Activated CD8-positive, alpha-beta T cell treated with anti-CD3 and anti-CD28 coated beads for 36 hours (primary cell): ENCODE data around the gene ADD2. TPM values are rescaled to one million over a fixed set of nuclear protein-coding genes. Genes with fewer than 3 reads are reported as not detected.
A peak's percentile ranks its signal among the peaks of the same experiment; 100 is the strongest.

Experiments used
- ATAC-seq: fragments of 200-7000 bp; cut with Tn5 transposase; one replicate; pipeline ENCODE4 v1.10.0; 2021; ENCODE audit warnings: mild to moderate bottlenecking, moderate library complexity
- CTCF ChIA-PET: fragments of 350-600 bp; sonication (Branson Sonifier 250); formaldehyde crosslinking; loops from one replicate; lab custom pipeline; 2021; ENCODE audit warnings: antibody characterized with exemption; lab: Charles Lee
- POLR2A ChIA-PET: fragments of 350-600 bp; sonication (Branson Sonifier 250); formaldehyde crosslinking; loops from one replicate; lab custom pipeline; 2021; ENCODE audit warnings: antibody characterized with exemption; lab: Charles Lee
- DNase-seq: peaks from one replicate; pipeline ENCODE4 v3.0.0-alpha.2; 2020
- H3K27ac Mint-ChIP-seq: one replicate; pipeline ENCODE4 v1.8.0; 2021; ENCODE audit warnings: mild to moderate bottlenecking, mixed read lengths
- H3K27me3 Mint-ChIP-seq: one replicate; pipeline ENCODE4 v1.8.0; 2021; ENCODE audit warnings: mixed read lengths
- H3K36me3 Mint-ChIP-seq: one replicate; pipeline ENCODE4 v1.8.0; 2021; ENCODE audit warnings: low read depth, mixed read lengths
- H3K4me1 Mint-ChIP-seq: one replicate; pipeline ENCODE4 v1.8.0; 2021; ENCODE audit warnings: low read depth, mixed read lengths
- H3K4me3 Mint-ChIP-seq: one replicate; pipeline ENCODE4 v1.8.0; 2021; ENCODE audit warnings: mild to moderate bottlenecking, moderate library complexity, mixed read lengths
- H3K9me3 Mint-ChIP-seq: one replicate; pipeline ENCODE4 v1.8.0; 2021; ENCODE audit warnings: mixed read lengths
- intact Hi-C: fragments of 100-400 bp; cut with micrococcal nuclease; formaldehyde crosslinking; loops from one replicate; pipeline ENCODE4 v1.10.0; 2022
- total RNA-seq, 2 experiments: library from RNA; stranded (reverse); gene quantifications; one replicate each; pipeline ENCODE4 v1.2.3, GENCODE V29; 2021
- TF ChIP-seq, protein P1 (sequence below): fragments of 200-600 bp; IDR thresholded peaks from one replicate; pipeline ENCODE4 v1.8.0; 2022; ENCODE audit warnings: antibody characterized with exemption, mild to moderate bottlenecking

The ADD2 gene
- total RNA-seq, 2 experiments from 2014 or later, result 24.5 to 26.3 TPM

DNA sequence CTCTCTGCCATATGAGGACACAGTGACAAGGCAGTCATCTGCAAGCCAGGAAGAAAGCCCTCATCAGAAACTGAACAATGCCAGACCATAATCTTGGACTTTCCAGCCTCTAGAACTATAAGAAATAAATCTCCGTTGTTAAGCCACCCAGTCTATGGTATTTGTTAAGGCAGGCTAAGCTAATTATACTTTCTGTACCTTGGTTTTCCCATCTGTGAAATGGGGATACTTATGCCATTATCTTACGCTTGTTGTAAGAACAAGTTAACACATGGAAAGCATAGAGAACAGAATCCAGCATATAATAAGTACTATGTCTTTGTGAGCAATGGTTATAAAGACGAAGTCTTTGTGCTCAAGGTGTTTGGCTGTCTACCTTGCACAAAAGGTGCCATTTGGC is 8.3 kb upstream of the ADD2 start:
- ChIA-PET CTCF (interaction anchor here (1.5 to 3.4 kb wide), 3 partner anchors 8 to 135 kb away, joined by 3 to 16 read pairs (median 4); partner anchors contain the start of gene ADD2), POLR2A (no interaction called here)
- Mint-ChIP-seq H3K27me3 (peaks cover 26% of the 10 kb centered on the region), H3K4me3 (no peak overlapping the region), H3K36me3 (no peaks in the 10 kb centered on the region), H3K4me1 (no peaks in the 10 kb centered on the region), H3K9me3 (no peaks in the 10 kb centered on the region), H3K27ac (no peak overlapping the region)
- intact Hi-C loops, result no loop called here
- no peak for ATAC-seq
- TF ChIP-seq, protein P1, sequence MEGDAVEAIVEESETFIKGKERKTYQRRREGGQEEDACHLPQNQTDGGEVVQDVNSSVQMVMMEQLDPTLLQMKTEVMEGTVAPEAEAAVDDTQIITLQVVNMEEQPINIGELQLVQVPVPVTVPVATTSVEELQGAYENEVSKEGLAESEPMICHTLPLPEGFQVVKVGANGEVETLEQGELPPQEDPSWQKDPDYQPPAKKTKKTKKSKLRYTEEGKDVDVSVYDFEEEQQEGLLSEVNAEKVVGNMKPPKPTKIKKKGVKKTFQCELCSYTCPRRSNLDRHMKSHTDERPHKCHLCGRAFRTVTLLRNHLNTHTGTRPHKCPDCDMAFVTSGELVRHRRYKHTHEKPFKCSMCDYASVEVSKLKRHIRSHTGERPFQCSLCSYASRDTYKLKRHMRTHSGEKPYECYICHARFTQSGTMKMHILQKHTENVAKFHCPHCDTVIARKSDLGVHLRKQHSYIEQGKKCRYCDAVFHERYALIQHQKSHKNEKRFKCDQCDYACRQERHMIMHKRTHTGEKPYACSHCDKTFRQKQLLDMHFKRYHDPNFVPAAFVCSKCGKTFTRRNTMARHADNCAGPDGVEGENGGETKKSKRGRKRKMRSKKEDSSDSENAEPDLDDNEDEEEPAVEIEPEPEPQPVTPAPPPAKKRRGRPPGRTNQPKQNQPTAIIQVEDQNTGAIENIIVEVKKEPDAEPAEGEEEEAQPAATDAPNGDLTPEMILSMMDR, result no peak
- DNase-seq, result no peak

DNA sequence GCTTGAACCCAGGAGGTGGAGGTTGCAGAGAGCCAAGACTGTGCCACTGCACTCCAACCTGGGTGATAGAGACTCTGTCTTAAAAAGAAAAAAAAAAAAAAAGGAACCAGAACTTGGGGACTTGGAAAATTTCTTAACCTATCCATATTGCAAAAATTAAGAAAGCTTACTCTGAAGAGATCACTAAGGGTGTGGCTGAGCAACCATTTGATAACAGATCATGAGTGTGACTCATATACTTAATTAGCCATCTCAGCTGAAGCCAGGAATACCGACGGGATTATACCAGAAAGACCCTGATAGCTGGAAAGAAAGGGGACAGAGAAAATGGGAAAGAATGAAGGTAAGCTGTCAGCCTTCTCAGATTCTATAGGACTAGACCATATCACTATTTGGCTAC is 7.1 kb upstream of the ADD2 start:
- intact Hi-C loops, result no loop called here
- H3K27ac Mint-ChIP-seq, result no peak overlapping the region
- H3K27me3 Mint-ChIP-seq, result peaks cover 26% of the 10 kb centered on the region
- ATAC-seq (no peak), DNase-seq (no peak)
- ChIA-PET POLR2A (no interaction called here), CTCF (interaction anchor here (0.9 to 1.7 kb wide), 5 partner anchors 9 to 136 kb away, joined by 3 to 4 read pairs (median 3); no protein-coding TSS in a partner anchor)
- no peaks in the 10 kb centered on the region for H3K4me1 Mint-ChIP-seq
- TF ChIP-seq, protein P1, result no peak
- H3K36me3 Mint-ChIP-seq, result no peaks in the 10 kb centered on the region
- H3K9me3 Mint-ChIP-seq, result no peaks in the 10 kb centered on the region
- no peak overlapping the region for H3K4me3 Mint-ChIP-seq

GRCh38 chr2:70772486-70773155 is 4.6 kb upstream of the ADD2 start:
- DNase-seq, result no peak
- TF ChIP-seq, protein P1, result no peak
- ChIA-PET CTCF (interaction anchor here (1.1 to 2.1 kb wide), 4 partner anchors 13 to 18 kb away, joined by 3 to 7 read pairs (median 3); partner anchors contain the start of gene FIGLA), POLR2A (no interaction called here)
- Mint-ChIP-seq H3K4me3 (no peak overlapping the region), H3K9me3 (no peaks in the 10 kb centered on the region), H3K27ac (no peak overlapping the region), H3K36me3 (no peaks in the 10 kb centered on the region), H3K4me1 (peaks cover 5% of the 10 kb centered on the region), H3K27me3 (peaks cover 40% of the 10 kb centered on the region)
- ATAC-seq, result no peak
- intact Hi-C loops, result no loop called here

DNA sequence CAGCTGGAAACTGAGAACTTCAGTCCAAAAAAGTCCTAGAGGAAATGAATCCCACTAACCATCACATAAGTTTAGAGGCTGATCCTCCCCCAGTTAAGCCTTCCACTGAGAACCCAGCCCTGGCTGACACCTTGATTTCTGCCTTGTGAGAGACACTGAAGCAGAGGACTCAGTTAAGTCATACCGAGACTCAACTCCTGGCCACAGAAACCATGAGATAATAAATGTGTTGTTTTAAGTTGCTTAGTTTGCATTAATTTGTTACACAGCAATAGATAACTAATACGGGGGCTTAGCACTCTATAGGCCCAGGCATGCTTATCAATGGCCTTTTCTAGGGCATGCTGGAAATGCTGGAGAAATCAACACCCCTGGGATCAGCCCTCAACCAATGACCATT is 3.4 kb upstream of the ADD2 start:
- CTCF ChIA-PET, result interaction anchor here (1.0 to 2.1 kb wide), 4 partner anchors 9 to 124 kb away, joined by 3 to 7 read pairs (median 4); no protein-coding TSS in a partner anchor
- Mint-ChIP-seq H3K4me1 (peaks cover 7% of the 10 kb centered on the region), H3K27ac (no peak overlapping the region), H3K9me3 (no peaks in the 10 kb centered on the region), H3K27me3 (peaks cover 41% of the 10 kb centered on the region), H3K36me3 (no peaks in the 10 kb centered on the region), H3K4me3 (no peak overlapping the region)
- TF ChIP-seq, protein P1, result no peak
- peak; percentile 24 for DNase-seq
- no peak for ATAC-seq
- POLR2A ChIA-PET, result interaction anchor here (0.6 kb wide), 1 partner anchor 220 kb away, joined by 3 read pairs; no protein-coding TSS in a partner anchor
- intact Hi-C loops, result no loop called here

- Mint-ChIP-seq H3K27ac (no peak overlapping the region), H3K4me3 (no peak overlapping the region), H3K4me1 (peaks cover 9% of the 10 kb centered on the region), H3K27me3 (peaks cover 41% of the 10 kb centered on the region), H3K9me3 (no peaks in the 10 kb centered on the region), H3K36me3 (no peaks in the 10 kb centered on the region)
- no peak for ATAC-seq
- TF ChIP-seq, protein P1, result no peak
- POLR2A ChIA-PET, result interaction anchor here (1.2 kb wide), 1 partner anchor 94 kb away, joined by 5 read pairs; no protein-coding TSS in a partner anchor
- CTCF ChIA-PET, result interaction anchor here (0.8 to 2.7 kb wide), 11 partner anchors 9 to 429 kb away, joined by 3 to 17 read pairs (median 5); partner anchors contain the start of gene FIGLA
- intact Hi-C loops, result no loop called here
- no peak for DNase-seq
These were observed 1.4 kb upstream of the ADD2 start for GRCh38 chr2:70769450-70769849.
